K562 (cell line): ENCODE measurements around the gene METAP1D. TPM values are rescaled to one million over a fixed set of nuclear protein-coding genes. Genes with fewer than 3 reads are reported as not detected.

Source experiments
- ARID1B ChIP-seq: fragments of 450-650 bp; IDR thresholded peaks from 2 replicates; pipeline ENCODE4 v1.6.1; 2016; ENCODE audit warnings: antibody characterized with exemption, mild to moderate bottlenecking, inconsistent platforms
- CREBBP ChIP-seq: IDR thresholded peaks from one replicate; pipeline ENCODE4 v1.6.1; 2012; ENCODE audit warnings: low read depth, mild to moderate bottlenecking, control low read depth, inconsistent platforms, low read length
- FOXJ2 ChIP-seq: fragments of 200-800 bp; sonication (Bioruptor generic); IDR thresholded peaks from 2 replicates; pipeline ENCODE4 v1.6.1; 2016; ENCODE audit warnings: missing genetic modification characterization, missing compliant biosample characterization
- HDAC6 ChIP-seq: IDR thresholded peaks from 2 replicates; pipeline ENCODE4 v1.6.1; 2012; ENCODE audit warnings: low read depth, mild to moderate bottlenecking, control low read depth, inconsistent platforms, low read length, moderate library complexity
- IRF2 ChIP-seq: sonication (generic); formaldehyde crosslinking; IDR thresholded peaks from 2 replicates; pipeline ENCODE4 v1.8.1; 2022; ENCODE audit warnings: mild to moderate bottlenecking, missing genetic modification reagents
- KAT8 ChIP-seq: fragments of 450-650 bp; IDR thresholded peaks from 2 replicates; pipeline ENCODE4 v1.6.1; 2016; ENCODE audit warnings: low read depth, mild to moderate bottlenecking
- MAZ ChIP-seq, 2 experiments: fragments of 450-650 bp in 1 of 2; sonication (generic) in 1 of 2; formaldehyde crosslinking; IDR thresholded peaks in 1 of 2; conservative IDR thresholded peaks in 1 of 2; 2 replicates each; pipeline versions ENCODE4 v1.4.0 to v1.5.0; 2020; ENCODE audit warnings: mild to moderate bottlenecking in 1 of 2, missing genetic modification reagents in 1 of 2
- MCM3 ChIP-seq: fragments of 450-650 bp; IDR thresholded peaks from 2 replicates; pipeline ENCODE4 v1.6.1; 2016
- MCM7 ChIP-seq, 2 experiments: fragments of 450-650 bp; IDR thresholded peaks; 2 replicates each; pipeline ENCODE4 v1.6.1; 2016 to 2018
- NFE2 ChIP-seq: IDR thresholded peaks from 2 replicates; pipeline ENCODE4 v1.6.1; 2014; ENCODE audit warnings: antibody characterized with exemption, low read depth
- RCOR1 ChIP-seq, 2 experiments: IDR thresholded peaks; 2 replicates each; pipeline ENCODE4 v1.6.1; 2012; ENCODE audit warnings: low read depth in 2 of 2, low read length in 2 of 2, borderline replicate concordance in 1 of 2, improper control_type of control experiment in 1 of 2
- RFX5 ChIP-seq: IDR thresholded peaks from 2 replicates; pipeline ENCODE4 v1.6.1; 2011; ENCODE audit warnings: low read depth, mild to moderate bottlenecking, improper control_type of control experiment, low read length
- SMAD1 ChIP-seq: fragments of 150-350 bp; IDR thresholded peaks from 2 replicates; pipeline ENCODE4 v1.6.1; 2014; ENCODE audit warnings: low read length, low read depth; ENCODE audit not compliant: partially characterized antibody
- SMARCB1 ChIP-seq: IDR thresholded peaks from 2 replicates; pipeline ENCODE4 v1.6.1; 2011; ENCODE audit warnings: improper control_type of control experiment, low read depth; ENCODE audit not compliant: insufficient read length
- ZNF121 ChIP-seq: sonication (generic); formaldehyde crosslinking; conservative IDR thresholded peaks from 2 replicates; pipeline ENCODE4 v1.8.0; 2022; ENCODE audit warnings: missing genetic modification reagents
- polyA plus RNA-seq, 8 experiments: library from polyadenylated mRNA; depleted of rRNA in 4 of 8; stranded (reverse) in 5 of 8; unstranded in 3 of 8; fragments of >200 nt; fragmentation: Nextera tagmentation in 2 of 8; fragmentation: Illumina TruSeq in 1 of 8; extraction: Ambion mirVana in 2 of 8; extraction: Trizol in 1 of 8; gene quantifications; 2 replicates each; pipeline versions ENCODE4 v1.2.1 to v1.2.3, GENCODE V29; 2011 to 2014; ENCODE audit warnings: inconsistent platforms in 1 of 8, missing spikeins in 1 of 8
- total RNA-seq, 7 experiments: library from RNA; depleted of rRNA in 6 of 7; stranded (reverse); fragments of >200 nt in 6 of 7; fragmentation: Illumina TruSeq in 2 of 7; extraction: Trizol in 2 of 7; gene quantifications; 2 replicates each; pipeline versions ENCODE4 v1.2.1 to v1.2.3, GENCODE V29; 2011 to 2021; ENCODE audit warnings: low replicate concordance in 1 of 7
- TF ChIP-seq, protein P1 (sequence below), 2 experiments: fragments of 450-650 bp; conservative IDR thresholded peaks; 2 replicates each; pipeline ENCODE4 v1.6.1; 2017; ENCODE audit warnings: mild to moderate bottlenecking in 2 of 2, moderate library complexity in 2 of 2
- TF ChIP-seq, protein P2 (sequence below), 2 experiments: fragments of 450-650 bp in 1 of 2; sonication (generic) in 1 of 2; formaldehyde crosslinking in 1 of 2; IDR thresholded peaks; 2 replicates each; pipeline versions ENCODE4 v1.7.1 to v1.9.0; 2016 to 2022; ENCODE audit warnings: inconsistent platforms in 1 of 2, mild to moderate bottlenecking in 1 of 2, missing genetic modification reagents in 1 of 2

Gene METAP1D
- total and polyA plus RNA-seq, 9 of the 15 experiments (the other 6 are each of a cell fraction or from before 2014, with no cell fraction given), result 8.0 to 23.4 (median 15.7) TPM

DNA sequence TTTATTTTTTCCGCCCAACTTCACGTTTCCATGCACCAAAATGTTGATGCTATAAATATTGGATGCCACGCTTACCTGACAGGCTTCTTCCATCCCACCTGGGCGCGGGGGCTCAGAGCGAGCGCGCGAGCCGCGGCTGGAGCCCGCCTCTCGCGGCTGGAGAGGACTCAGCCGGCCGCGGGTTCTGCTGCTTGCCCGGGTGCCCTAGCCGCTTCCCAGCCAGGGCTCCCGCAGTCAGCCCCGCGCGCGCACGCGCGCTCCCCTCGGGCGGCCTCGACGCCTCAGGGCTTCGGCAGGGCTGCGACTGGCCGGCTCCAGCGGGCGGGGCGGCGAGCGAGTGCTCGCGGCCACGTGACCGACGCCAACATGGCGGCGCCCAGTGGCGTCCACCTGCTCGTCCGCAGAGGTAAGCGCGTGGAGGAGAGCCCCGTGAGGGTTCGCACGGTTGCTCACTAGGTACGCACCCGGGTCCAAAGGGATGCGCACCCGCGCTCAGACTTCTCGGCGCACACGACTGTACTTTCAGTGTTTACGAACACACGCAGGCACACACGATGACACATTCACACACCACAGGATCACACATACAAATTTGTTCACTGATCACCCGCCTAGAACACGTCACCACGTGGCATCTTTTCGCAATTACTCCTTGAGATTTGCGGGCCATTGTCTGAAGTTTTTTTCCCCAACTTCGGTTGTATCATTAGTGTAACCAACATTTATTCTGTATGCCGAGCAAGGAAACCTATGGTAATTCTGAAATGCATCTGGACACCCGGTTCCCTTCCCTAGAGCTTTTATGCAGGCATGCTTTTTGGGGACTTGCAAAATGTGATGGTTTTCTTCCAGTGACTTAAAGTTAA lies at the start of gene METAP1D (continued):
- TF ChIP-seq, protein P1, sequence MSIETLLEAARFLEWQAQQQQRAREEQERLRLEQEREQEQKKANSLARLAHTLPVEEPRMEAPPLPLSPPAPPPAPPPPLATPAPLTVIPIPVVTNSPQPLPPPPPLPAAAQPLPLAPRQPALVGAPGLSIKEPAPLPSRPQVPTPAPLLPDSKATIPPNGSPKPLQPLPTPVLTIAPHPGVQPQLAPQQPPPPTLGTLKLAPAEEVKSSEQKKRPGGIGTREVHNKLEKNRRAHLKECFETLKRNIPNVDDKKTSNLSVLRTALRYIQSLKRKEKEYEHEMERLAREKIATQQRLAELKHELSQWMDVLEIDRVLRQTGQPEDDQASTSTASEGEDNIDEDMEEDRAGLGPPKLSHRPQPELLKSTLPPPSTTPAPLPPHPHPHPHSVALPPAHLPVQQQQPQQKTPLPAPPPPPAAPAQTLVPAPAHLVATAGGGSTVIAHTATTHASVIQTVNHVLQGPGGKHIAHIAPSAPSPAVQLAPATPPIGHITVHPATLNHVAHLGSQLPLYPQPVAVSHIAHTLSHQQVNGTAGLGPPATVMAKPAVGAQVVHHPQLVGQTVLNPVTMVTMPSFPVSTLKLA (conservative IDR thresholded peaks at IDR 0.05), result peak; percentile 98 to 99
- TF ChIP-seq IRF2 (CRISPR knock-in tag) (peak; percentile 9; the same call in 1 of the 2 replicates), HDAC6 (no peak), NFE2 (peak; percentile 5; the same call in 1 of the 2 replicates), RFX5 (no peak), CREBBP (no peak), SMAD1 (peak; percentile 34), MAZ (CRISPR knock-in tag; conservative IDR thresholded peaks at IDR 0.05 in 1 of 2, IDR thresholded peaks at IDR 0.05 in 1 of 2) (peak; percentile 99), SMARCB1 (no peak), ARID1B (peak; percentile 57), MCM3 (no peak), FOXJ2 (tag) (peak; percentile 81), MCM7 (IDR thresholded peaks at IDR 0.05) (peak in 1 of 2 experiments; percentile 76; a peak in 1 of 4 replicates), RCOR1 (IDR thresholded peaks at IDR 0.05; ENCODE audit: borderline replicate concordance in 1 of 2, low read depth in 2 of 2, low read length in 2 of 2) (peak in 1 of 2 experiments; percentile 19; a peak in 1 of 4 replicates), ZNF121 (no peak; the same call in 1 of the 2 replicates), KAT8 (peak; percentile 77; the same call in 1 of the 2 replicates)
- TF ChIP-seq, protein P2, sequence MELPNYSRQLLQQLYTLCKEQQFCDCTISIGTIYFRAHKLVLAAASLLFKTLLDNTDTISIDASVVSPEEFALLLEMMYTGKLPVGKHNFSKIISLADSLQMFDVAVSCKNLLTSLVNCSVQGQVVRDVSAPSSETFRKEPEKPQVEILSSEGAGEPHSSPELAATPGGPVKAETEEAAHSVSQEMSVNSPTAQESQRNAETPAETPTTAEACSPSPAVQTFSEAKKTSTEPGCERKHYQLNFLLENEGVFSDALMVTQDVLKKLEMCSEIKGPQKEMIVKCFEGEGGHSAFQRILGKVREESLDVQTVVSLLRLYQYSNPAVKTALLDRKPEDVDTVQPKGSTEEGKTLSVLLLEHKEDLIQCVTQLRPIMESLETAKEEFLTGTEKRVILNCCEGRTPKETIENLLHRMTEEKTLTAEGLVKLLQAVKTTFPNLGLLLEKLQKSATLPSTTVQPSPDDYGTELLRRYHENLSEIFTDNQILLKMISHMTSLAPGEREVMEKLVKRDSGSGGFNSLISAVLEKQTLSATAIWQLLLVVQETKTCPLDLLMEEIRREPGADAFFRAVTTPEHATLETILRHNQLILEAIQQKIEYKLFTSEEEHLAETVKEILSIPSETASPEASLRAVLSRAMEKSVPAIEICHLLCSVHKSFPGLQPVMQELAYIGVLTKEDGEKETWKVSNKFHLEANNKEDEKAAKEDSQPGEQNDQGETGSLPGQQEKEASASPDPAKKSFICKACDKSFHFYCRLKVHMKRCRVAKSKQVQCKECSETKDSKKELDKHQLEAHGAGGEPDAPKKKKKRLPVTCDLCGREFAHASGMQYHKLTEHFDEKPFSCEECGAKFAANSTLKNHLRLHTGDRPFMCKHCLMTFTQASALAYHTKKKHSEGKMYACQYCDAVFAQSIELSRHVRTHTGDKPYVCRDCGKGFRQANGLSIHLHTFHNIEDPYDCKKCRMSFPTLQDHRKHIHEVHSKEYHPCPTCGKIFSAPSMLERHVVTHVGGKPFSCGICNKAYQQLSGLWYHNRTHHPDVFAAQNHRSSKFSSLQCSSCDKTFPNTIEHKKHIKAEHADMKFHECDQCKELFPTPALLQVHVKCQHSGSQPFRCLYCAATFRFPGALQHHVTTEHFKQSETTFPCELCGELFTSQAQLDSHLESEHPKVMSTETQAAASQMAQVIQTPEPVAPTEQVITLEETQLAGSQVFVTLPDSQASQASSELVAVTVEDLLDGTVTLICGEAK (IDR thresholded peaks at IDR 0.05), result peak; percentile 33; the same call in 1 of the 2 replicates
- TF ChIP-seq, protein P2 (CRISPR knock-in tag; IDR thresholded peaks at IDR 0.05), result no peak
